ENCODE data around the gene HSPA4L.

DNA sequence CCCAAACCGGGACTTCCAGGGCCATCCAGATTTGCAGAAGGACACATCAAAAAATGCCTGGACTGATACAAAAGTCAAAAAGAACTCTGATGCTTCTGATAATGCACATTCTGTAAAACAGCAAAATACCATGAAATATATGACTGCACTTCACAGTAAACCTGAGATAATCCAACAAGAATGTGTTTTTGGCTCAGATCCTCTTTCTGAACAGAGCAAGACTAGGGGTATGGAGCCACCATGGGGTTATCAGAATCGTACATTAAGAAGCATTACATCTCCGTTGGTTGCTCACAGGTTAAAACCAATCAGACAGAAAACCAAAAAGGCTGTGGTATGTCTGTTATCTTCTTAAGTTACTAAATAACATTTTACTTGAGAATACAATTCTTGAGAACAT, 107.8 kb downstream of the HSPA4L start:
- TF ChIP-seq POLR2A (IDR thresholded peaks at IDR 0.05): no peak
- TF ChIP-seq POLR2AphosphoS5 (IDR thresholded peaks at IDR 0.05): no peak
- TF ChIP-seq, protein P1, sequence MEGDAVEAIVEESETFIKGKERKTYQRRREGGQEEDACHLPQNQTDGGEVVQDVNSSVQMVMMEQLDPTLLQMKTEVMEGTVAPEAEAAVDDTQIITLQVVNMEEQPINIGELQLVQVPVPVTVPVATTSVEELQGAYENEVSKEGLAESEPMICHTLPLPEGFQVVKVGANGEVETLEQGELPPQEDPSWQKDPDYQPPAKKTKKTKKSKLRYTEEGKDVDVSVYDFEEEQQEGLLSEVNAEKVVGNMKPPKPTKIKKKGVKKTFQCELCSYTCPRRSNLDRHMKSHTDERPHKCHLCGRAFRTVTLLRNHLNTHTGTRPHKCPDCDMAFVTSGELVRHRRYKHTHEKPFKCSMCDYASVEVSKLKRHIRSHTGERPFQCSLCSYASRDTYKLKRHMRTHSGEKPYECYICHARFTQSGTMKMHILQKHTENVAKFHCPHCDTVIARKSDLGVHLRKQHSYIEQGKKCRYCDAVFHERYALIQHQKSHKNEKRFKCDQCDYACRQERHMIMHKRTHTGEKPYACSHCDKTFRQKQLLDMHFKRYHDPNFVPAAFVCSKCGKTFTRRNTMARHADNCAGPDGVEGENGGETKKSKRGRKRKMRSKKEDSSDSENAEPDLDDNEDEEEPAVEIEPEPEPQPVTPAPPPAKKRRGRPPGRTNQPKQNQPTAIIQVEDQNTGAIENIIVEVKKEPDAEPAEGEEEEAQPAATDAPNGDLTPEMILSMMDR (IDR thresholded peaks at IDR 0.05): no peak
